Activated T-cell treated with anti-CD3 and anti-CD28 coated beads, Interleukin-2, amount 50 U/mL, for 4 hours (primary cell): Measurements from ENCODE around the gene RUFY3. TPM values are rescaled to one million over a fixed set of nuclear protein-coding genes. Genes with fewer than 3 reads are reported as not detected.
A peak's percentile ranks its signal among the peaks of the same experiment; 100 is the strongest.
"Not testable (repeated sequence)": the region's sequence is repeated elsewhere in the genome, so short reads cannot be mapped to it uniquely, and the experiment has no call there.

Experiments
- ATAC-seq, 2 donors: fragments of 200-7000 bp; cut with Tn5 transposase; one replicate each; pipeline ENCODE4 v1.10.0; 2021
- DNase-seq: peaks from one replicate; pipeline ENCODE4 v3.0.0-alpha.2; 2020
- H3K27me3 Mint-ChIP-seq: one replicate; pipeline ENCODE4 v1.8.0; 2021; ENCODE audit warnings: low read depth, mixed read lengths
- H3K36me3 Mint-ChIP-seq: one replicate; pipeline ENCODE4 v1.8.0; 2022; ENCODE audit warnings: mixed read lengths; ENCODE audit not compliant: insufficient read depth
- H3K4me1 Mint-ChIP-seq: one replicate; pipeline ENCODE4 v1.8.0; 2021; ENCODE audit warnings: low read depth, mixed read lengths
- H3K4me3 Mint-ChIP-seq: one replicate; pipeline ENCODE4 v1.8.0; 2021; ENCODE audit warnings: mild to moderate bottlenecking, moderate library complexity, mixed read lengths
- H3K9me3 Mint-ChIP-seq: one replicate; pipeline ENCODE4 v1.8.0; 2021; ENCODE audit warnings: mixed read lengths
- total RNA-seq, 3 donors: library from RNA; stranded (reverse); gene quantifications; one replicate each; pipeline ENCODE4 v1.2.1, GENCODE V29; 2021

The RUFY3 gene
- total RNA-seq, 3 donors from 2014 or later: 6.3 to 8.0 (median 7.9) TPM

- ATAC-seq (no peak), DNase-seq (no peak)
- no peaks in the 10 kb centered on the region for H3K27me3 Mint-ChIP-seq
- H3K4me1 Mint-ChIP-seq: peaks cover 10% of the 10 kb centered on the region
- H3K36me3 Mint-ChIP-seq: peaks cover 26% of the 10 kb centered on the region
- no peak overlapping the region for H3K4me3 Mint-ChIP-seq
- no peaks in the 10 kb centered on the region for H3K9me3 Mint-ChIP-seq
These were observed 95.1 kb downstream of the RUFY3 start for GRCh38 chr4:70816894-70817293.

DNA sequence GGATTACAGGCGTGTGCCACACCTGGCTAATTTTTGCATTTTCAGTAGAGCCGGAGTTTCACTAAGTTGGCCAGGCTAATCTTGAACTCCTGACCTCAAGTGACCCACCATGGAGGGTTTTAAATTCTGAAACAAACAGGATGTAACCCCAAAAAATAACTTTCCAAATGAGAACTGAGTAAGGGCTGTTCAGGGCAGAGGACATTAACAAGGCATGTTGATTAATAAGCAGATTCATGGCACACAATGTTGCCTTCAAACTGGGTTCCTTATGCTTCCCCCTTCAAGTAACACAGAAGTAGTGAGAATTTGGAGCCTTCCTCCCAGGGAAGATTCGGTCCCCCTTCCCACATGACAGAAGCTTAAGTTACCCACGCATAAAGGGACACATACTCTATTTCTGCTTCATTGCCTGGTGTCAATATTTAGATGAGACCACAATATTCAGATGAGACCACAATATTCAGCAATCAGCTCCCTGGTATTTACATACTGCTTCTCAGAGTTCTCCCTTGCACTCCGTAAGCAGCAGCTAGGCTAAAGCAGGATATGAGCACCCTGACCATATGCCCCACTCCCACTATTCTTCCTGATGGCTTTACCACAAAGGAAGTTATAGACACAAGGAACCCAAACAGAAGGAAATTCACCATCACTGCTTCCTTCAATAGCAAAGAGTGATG, 96.5 kb downstream of the RUFY3 start:
- Mint-ChIP-seq H3K36me3 (peaks cover 30% of the 10 kb centered on the region), H3K4me3 (no peak overlapping the region), H3K27me3 (no peaks in the 10 kb centered on the region), H3K9me3 (no peaks in the 10 kb centered on the region), H3K4me1 (peaks cover 10% of the 10 kb centered on the region)
- peak in 1 of 2 donors; percentile 32 for ATAC-seq
- no peak for DNase-seq

- Mint-ChIP-seq H3K4me3 (no peak overlapping the region), H3K9me3 (no peaks in the 10 kb centered on the region), H3K36me3 (peaks cover 30% of the 10 kb centered on the region), H3K27me3 (no peaks in the 10 kb centered on the region), H3K4me1 (peaks cover 10% of the 10 kb centered on the region)
- ATAC-seq (no peak), DNase-seq (no peak)
These were observed 97.2 kb downstream of the RUFY3 start for GRCh38 chr4:70818921-70819320.

DNA sequence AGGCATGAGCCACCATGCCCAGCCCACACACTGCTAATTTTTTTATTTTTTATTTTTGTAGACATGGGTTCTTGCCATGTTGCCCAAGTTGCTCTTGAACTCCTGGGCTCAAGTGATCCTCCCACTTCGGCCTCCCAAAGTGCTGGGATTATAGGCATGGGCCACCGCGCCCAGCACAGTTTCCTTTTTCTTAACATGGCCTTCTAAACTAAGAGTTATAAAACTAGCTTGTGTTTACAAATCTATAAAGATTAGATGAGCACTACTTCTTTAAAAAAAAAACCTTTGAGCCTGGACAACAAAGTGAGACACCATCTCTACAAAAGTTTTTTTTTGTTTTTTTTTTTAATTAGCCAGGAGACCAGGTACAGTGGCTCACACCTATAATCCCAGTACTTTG, 107.3 kb downstream of the RUFY3 start:
- H3K27me3 Mint-ChIP-seq: no peaks in the 10 kb centered on the region
- ATAC-seq: no peak
- no peak overlapping the region for H3K4me3 Mint-ChIP-seq
- DNase-seq: no peak
- peaks cover 49% of the 10 kb centered on the region for H3K36me3 Mint-ChIP-seq
- peaks cover 10% of the 10 kb centered on the region for H3K4me1 Mint-ChIP-seq
- no peaks in the 10 kb centered on the region for H3K9me3 Mint-ChIP-seq

DNA sequence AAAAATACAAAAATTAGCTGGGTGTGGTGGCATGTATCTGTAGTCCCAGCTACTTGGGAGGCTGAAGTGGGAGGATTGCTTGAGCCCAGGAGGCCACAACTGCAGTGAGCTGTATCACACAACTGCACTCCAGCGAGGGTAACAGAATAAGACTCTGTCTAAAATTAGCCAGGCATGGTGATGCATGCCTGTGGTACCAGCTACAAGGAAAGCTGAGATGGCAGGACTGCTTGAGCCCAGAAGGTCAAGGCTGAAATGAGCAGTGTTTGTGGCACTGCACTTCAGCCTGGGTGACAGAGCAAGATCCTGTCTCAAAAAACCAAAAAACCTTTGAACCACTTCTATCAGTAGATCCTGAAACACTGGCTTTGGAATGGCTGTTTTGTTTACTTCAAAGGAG, 107.7 kb downstream of the RUFY3 start:
- DNase-seq: no peak
- Mint-ChIP-seq H3K4me3 (no peak overlapping the region), H3K4me1 (peaks cover 10% of the 10 kb centered on the region), H3K27me3 (no peaks in the 10 kb centered on the region), H3K36me3 (peaks cover 44% of the 10 kb centered on the region), H3K9me3 (no peaks in the 10 kb centered on the region)
- no peak for ATAC-seq

DNA sequence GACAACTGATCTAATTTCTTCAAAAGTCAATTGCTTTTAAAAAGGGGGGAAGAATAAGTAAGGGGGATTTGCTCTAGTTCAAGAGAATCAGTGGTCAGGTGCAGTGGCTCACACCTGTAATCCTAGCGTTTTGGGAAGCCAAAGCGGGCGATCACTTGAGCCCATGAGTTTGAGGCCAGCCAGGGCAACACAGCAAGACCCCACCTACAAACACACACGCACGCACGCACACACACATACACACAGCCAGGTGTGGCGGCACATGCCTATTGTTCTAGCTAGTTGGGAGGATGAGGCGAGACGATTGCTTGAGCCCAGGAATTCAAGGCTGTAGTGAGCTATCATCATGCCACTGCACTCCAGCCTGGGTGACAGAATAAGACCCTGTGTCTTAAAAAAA, 108.3 kb downstream of the RUFY3 start:
- DNase-seq: no peak
- peaks cover 44% of the 10 kb centered on the region for H3K36me3 Mint-ChIP-seq

GRCh38 chr4:70831293-70831692, 109.5 kb downstream of the RUFY3 start:
- DNase-seq (no peak), ATAC-seq (no peak)
- Mint-ChIP-seq H3K27me3 (no peaks in the 10 kb centered on the region), H3K36me3 (peaks cover 35% of the 10 kb centered on the region), H3K9me3 (no peaks in the 10 kb centered on the region), H3K4me1 (peaks cover 15% of the 10 kb centered on the region), H3K4me3 (no peak overlapping the region)

More for the DNA sequence above, 108.3 kb downstream of the RUFY3 start:
- Mint-ChIP-seq H3K4me1 (peaks cover 10% of the 10 kb centered on the region), H3K27me3 (no peaks in the 10 kb centered on the region), H3K4me3 (no peak overlapping the region), H3K9me3 (no peaks in the 10 kb centered on the region)
- ATAC-seq: no peak

- H3K4me1 Mint-ChIP-seq: peaks cover 29% of the 10 kb centered on the region
- peaks cover 33% of the 10 kb centered on the region for H3K36me3 Mint-ChIP-seq
- H3K4me3 Mint-ChIP-seq: no peak overlapping the region
- DNase-seq (no peak), ATAC-seq (no peak)
- H3K27me3 Mint-ChIP-seq: no peaks in the 10 kb centered on the region
- no peaks in the 10 kb centered on the region for H3K9me3 Mint-ChIP-seq
These were observed 111.9 kb downstream of the RUFY3 start for GRCh38 chr4:70833675-70834074.

- ATAC-seq (no peak), DNase-seq (no peak)
- Mint-ChIP-seq H3K9me3 (no peaks in the 10 kb centered on the region), H3K4me3 (no peak overlapping the region), H3K27me3 (no peaks in the 10 kb centered on the region), H3K4me1 (peaks cover 29% of the 10 kb centered on the region), H3K36me3 (peaks cover 28% of the 10 kb centered on the region)
These were observed 114.3 kb downstream of the RUFY3 start for GRCh38 chr4:70836081-70836480.

- ATAC-seq (no peak), DNase-seq (no peak)
- Mint-ChIP-seq H3K4me3 (peak overlapping the region; percentile 91), H3K4me1 (peaks cover 27% of the 10 kb centered on the region), H3K27me3 (no peaks in the 10 kb centered on the region), H3K36me3 (peaks cover 12% of the 10 kb centered on the region), H3K9me3 (no peaks in the 10 kb centered on the region)
These were observed 116.4 kb downstream of the RUFY3 start for GRCh38 chr4:70838204-70838603.

GRCh38 chr4:70838666-70839588, 117.2 kb downstream of the RUFY3 start:
- peaks cover 10% of the 10 kb centered on the region for H3K36me3 Mint-ChIP-seq
- H3K4me3 Mint-ChIP-seq: peak overlapping the region; percentile 91
- H3K4me1 Mint-ChIP-seq: peaks cover 24% of the 10 kb centered on the region
- ATAC-seq: peak; percentile 69 to 72
- peak; percentile 56 for DNase-seq
- no peaks in the 10 kb centered on the region for H3K9me3 Mint-ChIP-seq
- no peaks in the 10 kb centered on the region for H3K27me3 Mint-ChIP-seq

GRCh38 chr4:70839589-70840093, 117.9 kb downstream of the RUFY3 start, which contains the start of gene GRSF1:
GRSF1 (minus strand) TSS chr4:70839890; CDS start chr4:70839827, 63 bp downstream.
- Mint-ChIP-seq H3K4me3 (peak within 1 kb of the TSS; percentile 91), H3K9me3 (no peaks in the 10 kb centered on the region), H3K4me1 (peaks cover 28% of the 10 kb centered on the region), H3K27me3 (no peaks in the 10 kb centered on the region), H3K36me3 (peaks cover 10% of the 10 kb centered on the region)
- DNase-seq (peak; percentile 93), ATAC-seq (peak; percentile 88 to 90)

GRCh38 chr4:70840137-70840536, 118.4 kb downstream of the RUFY3 start:
- H3K4me3 Mint-ChIP-seq: peak overlapping the region; percentile 46
- H3K36me3 Mint-ChIP-seq: not testable (repeated sequence)
- ATAC-seq: peak; percentile 7 to 8

DNA sequence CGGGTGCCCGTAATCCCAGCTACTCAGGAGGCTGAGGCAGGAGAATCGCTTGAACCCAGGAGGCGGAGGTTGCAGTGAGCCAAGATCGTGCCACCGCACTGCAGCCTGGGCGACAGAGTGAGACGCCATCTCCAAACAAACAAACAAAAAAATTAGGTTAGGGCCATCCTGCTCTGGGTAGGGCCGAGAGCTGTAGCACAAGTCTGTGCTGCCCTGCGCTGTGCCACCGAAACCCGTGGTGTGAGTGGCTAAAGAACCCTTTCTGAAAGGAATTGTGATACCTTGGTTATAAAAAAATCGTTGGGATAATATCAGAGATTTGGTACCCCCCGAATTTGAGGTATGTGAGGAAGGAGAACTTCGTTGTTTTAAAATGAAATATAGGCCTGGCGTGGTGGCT, 118.9 kb downstream of the RUFY3 start:
- H3K4me1 Mint-ChIP-seq: peaks cover 28% of the 10 kb centered on the region
- not testable (repeated sequence) for H3K9me3 Mint-ChIP-seq, H3K36me3 Mint-ChIP-seq, H3K4me3 Mint-ChIP-seq, ATAC-seq, DNase-seq, H3K27me3 Mint-ChIP-seq

More at GRCh38 chr4:70840137-70840536, 118.4 kb downstream of the RUFY3 start:
- peak; percentile 57 for DNase-seq
- H3K9me3 Mint-ChIP-seq, H3K27me3 Mint-ChIP-seq: not testable (repeated sequence)
- peaks cover 28% of the 10 kb centered on the region for H3K4me1 Mint-ChIP-seq
